WERI-Rb-1 (cell line): ENCODE results near the gene DHDH.
"Not testable (repeated sequence)": the region's sequence is repeated elsewhere in the genome, so short reads cannot be mapped to it uniquely, and the experiment has no call there.

Experiments
- DNase-seq: peaks from one replicate; pipeline ENCODE4 v3.0.0-alpha.2; 2020
- H3K27ac ChIP-seq: fragments of 250-450 bp; sonication (Bioruptor Pico); 2 replicates; pipeline ENCODE4 v1.5.1; 2020; ENCODE audit warnings: mild to moderate bottlenecking, moderate library complexity
- H3K27me3 ChIP-seq: fragments of 250-450 bp; sonication (Bioruptor Pico); 2 replicates; pipeline ENCODE4 v1.5.1; 2021; ENCODE audit warnings: mild to moderate bottlenecking, low read depth, moderate library complexity; ENCODE audit not compliant: insufficient read depth, severe bottlenecking
- H3K36me3 ChIP-seq: fragments of 250-450 bp; sonication (Bioruptor Pico); 2 replicates; pipeline ENCODE4 v1.5.1; 2020; ENCODE audit warnings: mild to moderate bottlenecking, moderate library complexity
- H3K4me3 ChIP-seq: 2 replicates; pipeline ENCODE4 v1.5.1; 2011; ENCODE audit warnings: low read depth, mild to moderate bottlenecking, control low read depth, low read length
- H3K9me3 ChIP-seq: fragments of 250-450 bp; sonication (Bioruptor Pico); 2 replicates; pipeline ENCODE4 v1.5.1; 2021; ENCODE audit warnings: mild to moderate bottlenecking, moderate library complexity; ENCODE audit not compliant: severe bottlenecking
- CTCF ChIP-seq: IDR thresholded peaks from 2 replicates; pipeline ENCODE4 v1.5.1; 2011; ENCODE audit warnings: low read depth, mild to moderate bottlenecking, control low read depth, inconsistent platforms, low read length

The DHDH gene

GRCh38 chr19:48921721-48922500 is 11.6 kb upstream of the DHDH start:
- no peak for DNase-seq
- Histone ChIP-seq H3K36me3 (peaks cover 20% of the 10 kb centered on the region), H3K4me3 (no peak overlapping the region), H3K9me3 (no peaks in the 10 kb centered on the region), H3K27ac (no peak overlapping the region), H3K27me3 (no peaks in the 10 kb centered on the region)
- TF ChIP-seq CTCF: no peak

GRCh38 chr19:48922548-48923490 is 10.7 kb upstream of the DHDH start:
- TF ChIP-seq CTCF: no peak
- Histone ChIP-seq H3K36me3 (peaks cover 20% of the 10 kb centered on the region), H3K9me3 (no peaks in the 10 kb centered on the region), H3K27me3 (no peaks in the 10 kb centered on the region), H3K27ac (no peak overlapping the region), H3K4me3 (no peak overlapping the region)
- DNase-seq: no peak

GRCh38 chr19:48925240-48925843 is 8.2 kb upstream of the DHDH start:
- Histone ChIP-seq H3K9me3 (no peaks in the 10 kb centered on the region), H3K27me3 (no peaks in the 10 kb centered on the region), H3K4me3 (no peak overlapping the region), H3K36me3 (peaks cover 11% of the 10 kb centered on the region), H3K27ac (no peak overlapping the region)
- TF ChIP-seq CTCF: no peak
- DNase-seq: peak; percentile 47

- not testable (repeated sequence) for H3K27ac ChIP-seq
Observed at GRCh38 chr19:48925890-48926289, 7.6 kb upstream of the DHDH start.

GRCh38 chr19:48926909-48927308 is 6.6 kb upstream of the DHDH start:
- H3K36me3 ChIP-seq: peaks cover 5% of the 10 kb centered on the region
- no peaks in the 10 kb centered on the region for H3K27me3 ChIP-seq
- H3K4me3 ChIP-seq: no peak overlapping the region
- H3K27ac ChIP-seq: no peak overlapping the region
- no peaks in the 10 kb centered on the region for H3K9me3 ChIP-seq
- no peak for DNase-seq
- no peak for TF ChIP-seq CTCF

More at GRCh38 chr19:48925890-48926289, 7.6 kb upstream of the DHDH start:
- H3K27me3 ChIP-seq, H3K4me3 ChIP-seq, H3K9me3 ChIP-seq, DNase-seq: not testable (repeated sequence)
- H3K36me3 ChIP-seq: peaks cover 11% of the 10 kb centered on the region

- not testable (repeated sequence) for H3K9me3 ChIP-seq, DNase-seq, H3K27ac ChIP-seq, H3K36me3 ChIP-seq, H3K4me3 ChIP-seq, H3K27me3 ChIP-seq
Observed at GRCh38 chr19:48927692-48928091, 5.8 kb upstream of the DHDH start.
